GM19193 (cell line): ENCODE measurements around the gene GOLPH3L.

Experiments
- POLR2A ChIP-seq: IDR thresholded peaks from 4 replicates; pipeline ENCODE4 v1.6.1; 2011; ENCODE audit not compliant: insufficient read depth, insufficient read length; ENCODE audit errors: extremely low read depth

Gene GOLPH3L

GRCh38 chr1:150696995-150697927 lies at the start of gene GOLPH3L:
Gene GOLPH3L (minus strand): TSS chr1:150697154. CDS start chr1:150694838, 2,316 bp downstream.
- TF ChIP-seq POLR2A = no peak

- TF ChIP-seq POLR2A = no peak
Observed at GRCh38 chr1:150730130-150730721, 33.3 kb upstream of the GOLPH3L start.

GRCh38 chr1:150724336-150724735 lies 27.4 kb upstream of the GOLPH3L start:
- TF ChIP-seq POLR2A = no peak

- TF ChIP-seq POLR2A = no peak
Observed at GRCh38 chr1:150720703-150721102, 23.7 kb upstream of the GOLPH3L start, which contains the start of gene HORMAD1. Gene HORMAD1 (minus strand): TSS chr1:150720895. CDS start chr1:150719505, 1,390 bp downstream.

GRCh38 chr1:150720098-150720497 lies 23.1 kb upstream of the GOLPH3L start:
- no peak for TF ChIP-seq POLR2A

GRCh38 chr1:150718225-150718891 lies 21.4 kb upstream of the GOLPH3L start:
- TF ChIP-seq POLR2A = no peak

- TF ChIP-seq POLR2A = no peak
Observed at GRCh38 chr1:150708595-150708994, 11.6 kb upstream of the GOLPH3L start.

- no peak for TF ChIP-seq POLR2A
Observed at GRCh38 chr1:150706091-150706490, 9.1 kb upstream of the GOLPH3L start.

GRCh38 chr1:150703427-150703826 lies 6.5 kb upstream of the GOLPH3L start:
- no peak for TF ChIP-seq POLR2A

- TF ChIP-seq POLR2A = no peak
Observed at GRCh38 chr1:150696590-150696989, 364 bp downstream of the GOLPH3L start.

GRCh38 chr1:150696162-150696561 lies 792 bp downstream of the GOLPH3L start:
- TF ChIP-seq POLR2A = no peak

- TF ChIP-seq POLR2A = no peak
Observed at GRCh38 chr1:150695561-150695960, 1.4 kb downstream of the GOLPH3L start.

GRCh38 chr1:150692720-150693119 lies 4.2 kb downstream of the GOLPH3L start:
- no peak for TF ChIP-seq POLR2A

- TF ChIP-seq POLR2A = no peak
Observed at GRCh38 chr1:150688763-150689162, 8.2 kb downstream of the GOLPH3L start.

- TF ChIP-seq POLR2A = no peak
Observed at GRCh38 chr1:150686275-150686674, 10.7 kb downstream of the GOLPH3L start.

GRCh38 chr1:150683914-150684313 lies 13.0 kb downstream of the GOLPH3L start:
- TF ChIP-seq POLR2A = no peak

GRCh38 chr1:150678988-150679387 lies 18.0 kb downstream of the GOLPH3L start:
- no peak for TF ChIP-seq POLR2A
